ENCODE results near the gene SYDE2. TPM values are rescaled to one million over a fixed set of nuclear protein-coding genes. Genes with fewer than 3 reads are reported as not detected.

The SYDE2 gene
- total RNA-seq, 4 donors from 2014 or later: 30.4 to 115 (median 85.2) TPM

- no peak overlapping the region for H3K4me3 ChIP-seq
- no peaks in the 10 kb centered on the region for H3K27me3 ChIP-seq
- H3K27ac ChIP-seq: no peak overlapping the region
- H3K9me3 ChIP-seq: no peaks in the 10 kb centered on the region
- WGBS, 2 donors (ENCODE audit: low coverage in 1 of 2): 92 to 94% methylated on average over 1 of the region's 1 CpG
- no peak for ATAC-seq
- peaks cover 0 to 25% (median 0%) of the 10 kb centered on the region in 3 donors for H3K4me1 ChIP-seq
- TF ChIP-seq POLR2AphosphoS5 (IDR thresholded peaks at IDR 0.05) (no peak), CTCF (IDR thresholded peaks at IDR 0.05) (no peak), EP300 (IDR thresholded peaks at IDR 0.05) (no peak), POLR2A (IDR thresholded peaks at IDR 0.05) (no peak)
- H3K36me3 ChIP-seq: no peaks in the 10 kb centered on the region
Measured at GRCh38 chr1:85174503-85174902, 26.3 kb downstream of the SYDE2 start.

- Histone ChIP-seq H3K4me3 (no peak overlapping the region), H3K27me3 (no peaks in the 10 kb centered on the region), H3K36me3 (peaks cover 0 to 10% of the 10 kb centered on the region in 2 donors), H3K4me1 (peaks cover 0 to 17% (median 0%) of the 10 kb centered on the region in 3 donors), H3K9me3 (no peaks in the 10 kb centered on the region), H3K27ac (no peak overlapping the region)
- 86 to 100% methylated on average over 2 to 4 of the region's 4 CpGs for WGBS, 2 donors (ENCODE audit: low coverage in 1 of 2)
- no peak for ATAC-seq
- TF ChIP-seq EP300 (IDR thresholded peaks at IDR 0.05): no peak
- TF ChIP-seq CTCF (IDR thresholded peaks at IDR 0.05): no peak
- TF ChIP-seq POLR2AphosphoS5 (IDR thresholded peaks at IDR 0.05): no peak
- TF ChIP-seq POLR2A (IDR thresholded peaks at IDR 0.05): no peak
Measured at GRCh38 chr1:85172684-85173337, 28.0 kb downstream of the SYDE2 start.

DNA sequence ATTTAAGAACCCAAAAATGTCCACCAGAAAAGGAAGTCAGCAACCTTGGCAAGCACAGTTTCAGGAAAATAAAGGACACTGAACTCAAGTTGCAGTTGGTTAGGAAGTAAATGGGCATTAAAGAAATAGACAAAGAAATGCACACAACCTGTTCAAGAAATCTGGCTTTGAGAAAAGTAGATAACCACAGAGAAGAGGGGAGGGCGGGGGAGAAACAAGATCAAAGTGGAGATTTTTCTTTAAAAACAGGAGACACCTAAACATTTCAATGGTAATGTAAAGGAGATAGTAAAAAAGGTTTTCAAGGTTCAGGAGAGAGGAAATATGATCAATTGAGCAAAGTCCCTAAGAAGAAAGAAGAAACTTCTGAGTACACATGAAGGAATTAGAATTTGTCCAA is 29.1 kb downstream of the SYDE2 start:
- Histone ChIP-seq H3K27me3 (no peaks in the 10 kb centered on the region), H3K4me3 (no peak overlapping the region), H3K9me3 (no peaks in the 10 kb centered on the region), H3K4me1 (peaks cover 0 to 17% (median 0%) of the 10 kb centered on the region in 3 donors), H3K27ac (no peak overlapping the region), H3K36me3 (peaks cover 0 to 20% of the 10 kb centered on the region in 2 donors)
- TF ChIP-seq POLR2A (IDR thresholded peaks at IDR 0.05) (no peak), POLR2AphosphoS5 (IDR thresholded peaks at IDR 0.05) (no peak), CTCF (IDR thresholded peaks at IDR 0.05) (no peak), EP300 (IDR thresholded peaks at IDR 0.05) (no peak)
- no peak for ATAC-seq
- WGBS, 2 donors (ENCODE audit: low coverage in 1 of 2): 94 to 100% methylated on average over 1 of the region's 1 CpG

- no peaks in the 10 kb centered on the region for H3K9me3 ChIP-seq
- no peak overlapping the region for H3K27ac ChIP-seq
- TF ChIP-seq CTCF (IDR thresholded peaks at IDR 0.05) (no peak), POLR2A (IDR thresholded peaks at IDR 0.05) (no peak), EP300 (IDR thresholded peaks at IDR 0.05) (no peak), POLR2AphosphoS5 (IDR thresholded peaks at IDR 0.05) (no peak)
- no peak for ATAC-seq
- peaks cover 0 to 17% (median 0%) of the 10 kb centered on the region in 3 donors for H3K4me1 ChIP-seq
- WGBS, 2 donors (ENCODE audit: low coverage in 1 of 2): 86 to 100% methylated on average over 1 of the region's 1 CpG
- no peaks in the 10 kb centered on the region for H3K27me3 ChIP-seq
- H3K4me3 ChIP-seq: no peak overlapping the region
- peaks cover 2 to 39% of the 10 kb centered on the region in 2 donors for H3K36me3 ChIP-seq
Measured at GRCh38 chr1:85168884-85169283, 31.9 kb downstream of the SYDE2 start.

DNA sequence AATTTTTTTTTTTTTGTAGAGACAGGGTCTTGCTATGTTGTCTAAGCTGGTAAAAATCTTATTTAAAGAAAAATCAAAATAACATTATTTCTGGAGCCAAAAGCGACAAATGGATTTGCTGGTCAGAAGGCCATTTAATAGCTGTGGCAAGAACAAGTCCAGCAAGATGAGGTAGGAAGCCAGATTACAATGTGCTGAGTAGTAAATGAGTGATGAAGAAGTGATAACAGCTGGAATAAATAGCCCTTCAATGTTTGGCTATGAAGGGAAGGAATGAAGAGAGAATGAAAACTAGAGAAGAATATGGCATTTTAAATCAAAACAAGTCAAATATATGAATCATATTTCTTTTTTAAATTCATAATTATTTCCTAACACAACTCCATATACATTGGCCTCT is 34.5 kb downstream of the SYDE2 start:
- no peak for ATAC-seq
- peaks cover 0 to 4% (median 0%) of the 10 kb centered on the region in 3 donors for H3K4me1 ChIP-seq
- peaks cover 2 to 45% of the 10 kb centered on the region in 2 donors for H3K36me3 ChIP-seq
- no peak overlapping the region for H3K27ac ChIP-seq
- no peaks in the 10 kb centered on the region for H3K9me3 ChIP-seq
- H3K27me3 ChIP-seq: no peaks in the 10 kb centered on the region
- TF ChIP-seq CTCF (IDR thresholded peaks at IDR 0.05): no peak
- no peak for TF ChIP-seq EP300 (IDR thresholded peaks at IDR 0.05)
- no peak for TF ChIP-seq POLR2AphosphoS5 (IDR thresholded peaks at IDR 0.05)
- TF ChIP-seq POLR2A (IDR thresholded peaks at IDR 0.05): no peak
- WGBS, 2 donors (ENCODE audit: low coverage in 1 of 2): 100% methylated on average over 1 of the region's 1 CpG
- H3K4me3 ChIP-seq: no peak overlapping the region
